ENCODE measurements around the gene SCARF2. TPM values are rescaled to one million over a fixed set of nuclear protein-coding genes. Genes with fewer than 3 reads are reported as not detected.
A peak's percentile ranks its signal among the peaks of the same experiment; 100 is the strongest.

SCARF2 gene
- total and polyA plus RNA-seq, 2 of the 13 experiments (the other 11 are each of a cell fraction or from before 2014, with no cell fraction given), result 3.3 to 6.2 TPM

GRCh38 chr22:20456064-20456721 lies 18.6 kb upstream of the SCARF2 start (continued):
- TF ChIP-seq MAZ (IDR thresholded peaks at IDR 0.05; ENCODE audit: borderline replicate concordance, low read depth, low read length) (0 out of 2 replicates have a peak, but pooled peaks have one; percentile 30), MAZ (CRISPR knock-in tag; IDR thresholded peaks at IDR 0.05; ENCODE audit: low read depth) (no peak), CEBPB (IDR thresholded peaks at IDR 0.05; ENCODE audit: borderline replicate concordance, low read depth, low read length) (peak; percentile 47; the same call in 1 of the 2 replicates), ZNF260 (CRISPR knock-in tag; IDR thresholded peaks at IDR 0.05; ENCODE audit: borderline replicate concordance, low read depth) (no peak), ZNF672 (CRISPR knock-in tag; IDR thresholded peaks at IDR 0.05) (no peak), ZNF841 (CRISPR knock-in tag; IDR thresholded peaks at IDR 0.05; ENCODE audit: borderline replicate concordance) (no peak), ZNF362 (CRISPR knock-in tag; IDR thresholded peaks at IDR 0.05; ENCODE audit: borderline replicate concordance) (peak; percentile 74; the same call in 1 of the 2 replicates), JUND (CRISPR knock-in tag; IDR thresholded peaks at IDR 0.05) (no peak), ZNF777 (CRISPR knock-in tag; IDR thresholded peaks at IDR 0.05) (no peak), KDM2A (CRISPR knock-in tag; IDR thresholded peaks at IDR 0.05; ENCODE audit: borderline replicate concordance, low read depth) (peak; percentile 64; the same call in 1 of the 2 replicates), RAD21 (CRISPR knock-in tag; IDR thresholded peaks at IDR 0.05) (peak; percentile 96), ZFP90 (CRISPR knock-in tag; IDR thresholded peaks at IDR 0.05; ENCODE audit: borderline replicate concordance) (no peak), ZNF746 (CRISPR knock-in tag; IDR thresholded peaks at IDR 0.05) (no peak), SRSF1 (optimal IDR thresholded peaks at IDR 0.05; ENCODE audit: low read depth, low read length) (no peak), HNF4A (CRISPR knock-in tag; IDR thresholded peaks at IDR 0.05) (no peak), IKZF4 (CRISPR knock-in tag; IDR thresholded peaks at IDR 0.05; ENCODE audit: borderline replicate concordance, low read depth, not compliant biosample characterization) (no peak), SMYD3 (CRISPR knock-in tag; IDR thresholded peaks at IDR 0.05) (no peak), ZNF878 (CRISPR knock-in tag; IDR thresholded peaks at IDR 0.05) (no peak), GMEB1 (CRISPR knock-in tag; IDR thresholded peaks at IDR 0.05; ENCODE audit: borderline replicate concordance) (no peak), YY1 (IDR thresholded peaks at IDR 0.05; ENCODE audit: insufficient read depth, insufficient replicate concordance, low read depth, low read length) (peak; percentile 29), KDM5A (IDR thresholded peaks at IDR 0.05; ENCODE audit: borderline replicate concordance, low read length) (no peak), MED13 (CRISPR knock-in tag; IDR thresholded peaks at IDR 0.05) (no peak)
- TF ChIP-seq, protein P1, sequence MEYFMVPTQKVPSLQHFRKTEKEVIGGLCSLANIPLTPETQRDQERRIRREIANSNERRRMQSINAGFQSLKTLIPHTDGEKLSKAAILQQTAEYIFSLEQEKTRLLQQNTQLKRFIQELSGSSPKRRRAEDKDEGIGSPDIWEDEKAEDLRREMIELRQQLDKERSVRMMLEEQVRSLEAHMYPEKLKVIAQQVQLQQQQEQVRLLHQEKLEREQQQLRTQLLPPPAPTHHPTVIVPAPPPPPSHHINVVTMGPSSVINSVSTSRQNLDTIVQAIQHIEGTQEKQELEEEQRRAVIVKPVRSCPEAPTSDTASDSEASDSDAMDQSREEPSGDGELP (IDR thresholded peaks at IDR 0.05; ENCODE audit: borderline replicate concordance, low read depth), result peak; percentile 50; the same call in 1 of the 2 replicates
- TF ChIP-seq, protein P2, sequence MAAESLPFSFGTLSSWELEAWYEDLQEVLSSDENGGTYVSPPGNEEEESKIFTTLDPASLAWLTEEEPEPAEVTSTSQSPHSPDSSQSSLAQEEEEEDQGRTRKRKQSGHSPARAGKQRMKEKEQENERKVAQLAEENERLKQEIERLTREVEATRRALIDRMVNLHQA (CRISPR knock-in tag; IDR thresholded peaks at IDR 0.05), result no peak
- TF ChIP-seq, protein P3, sequence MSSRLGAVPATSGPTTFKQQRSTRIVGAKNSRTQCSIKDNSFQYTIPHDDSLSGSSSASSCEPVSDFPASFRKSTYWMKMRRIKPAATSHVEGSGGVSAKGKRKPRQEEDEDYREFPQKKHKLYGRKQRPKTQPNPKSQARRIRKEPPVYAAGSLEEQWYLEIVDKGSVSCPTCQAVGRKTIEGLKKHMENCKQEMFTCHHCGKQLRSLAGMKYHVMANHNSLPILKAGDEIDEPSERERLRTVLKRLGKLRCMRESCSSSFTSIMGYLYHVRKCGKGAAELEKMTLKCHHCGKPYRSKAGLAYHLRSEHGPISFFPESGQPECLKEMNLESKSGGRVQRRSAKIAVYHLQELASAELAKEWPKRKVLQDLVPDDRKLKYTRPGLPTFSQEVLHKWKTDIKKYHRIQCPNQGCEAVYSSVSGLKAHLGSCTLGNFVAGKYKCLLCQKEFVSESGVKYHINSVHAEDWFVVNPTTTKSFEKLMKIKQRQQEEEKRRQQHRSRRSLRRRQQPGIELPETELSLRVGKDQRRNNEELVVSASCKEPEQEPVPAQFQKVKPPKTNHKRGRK (CRISPR knock-in tag; IDR thresholded peaks at IDR 0.05), result no peak

All from HepG2 (cell line).